Right atrium auricular region (tissue), 2 donors: Measurements from ENCODE around the gene ZNF26. TPM values are rescaled to one million over a fixed set of nuclear protein-coding genes. Genes with fewer than 3 reads are reported as not detected.

Experiments used
- DNase-seq: peaks from one replicate; pipeline ENCODE4 v3.0.0-alpha.2; 2019; ENCODE audit warnings: low spot score
- H3K27ac ChIP-seq, 2 donors: fragments of 200-600 bp; sonication (generic); 1 replicate in 1 of 2; 2 replicates in 1 of 2; pipeline ENCODE4 v1.5.1; 2016 to 2019
- H3K27me3 ChIP-seq, 2 donors: fragments of 200-600 bp; sonication (generic); one replicate each; pipeline versions ENCODE4 v1.5.1 to v1.6.0; 2017 to 2019
- H3K36me3 ChIP-seq: fragments of 200-600 bp; sonication (generic); one replicate; pipeline ENCODE4 v1.5.1; 2016
- H3K4me1 ChIP-seq, 2 donors: fragments of 200-600 bp; sonication (generic); one replicate each; pipeline versions ENCODE4 v1.5.1 to v1.6.0; 2017 to 2019
- H3K4me3 ChIP-seq, 2 donors: fragments of 200-600 bp; sonication (generic); 1 replicate in 1 of 2; 2 replicates in 1 of 2; pipeline ENCODE4 v1.5.1; 2017 to 2019; ENCODE audit warnings: mild to moderate bottlenecking in 1 of 2, moderate library complexity in 1 of 2
- H3K9me3 ChIP-seq, 2 donors: fragments of 200-600 bp; sonication (generic); one replicate each; pipeline ENCODE4 v1.5.1; 2019
- total RNA-seq, 2 donors: library from RNA; depleted of rRNA; stranded (reverse); fragments of >200 nt; gene quantifications; one replicate each; pipeline ENCODE4 v1.1.0, GENCODE V29; 2016
- TF ChIP-seq, protein P1 (sequence below), 2 donors: fragments of 200-600 bp; sonication (generic); IDR thresholded peaks; one replicate each; pipeline ENCODE4 v1.5.1; 2019; ENCODE audit warnings: antibody characterized with exemption in 2 of 2

The ZNF26 gene
- total RNA-seq, 2 donors from 2014 or later = 2.2 to 6.6 TPM

GRCh38 chr12:132950844-132951535 is 35.2 kb upstream of the ZNF26 start:
- TF ChIP-seq, protein P1, sequence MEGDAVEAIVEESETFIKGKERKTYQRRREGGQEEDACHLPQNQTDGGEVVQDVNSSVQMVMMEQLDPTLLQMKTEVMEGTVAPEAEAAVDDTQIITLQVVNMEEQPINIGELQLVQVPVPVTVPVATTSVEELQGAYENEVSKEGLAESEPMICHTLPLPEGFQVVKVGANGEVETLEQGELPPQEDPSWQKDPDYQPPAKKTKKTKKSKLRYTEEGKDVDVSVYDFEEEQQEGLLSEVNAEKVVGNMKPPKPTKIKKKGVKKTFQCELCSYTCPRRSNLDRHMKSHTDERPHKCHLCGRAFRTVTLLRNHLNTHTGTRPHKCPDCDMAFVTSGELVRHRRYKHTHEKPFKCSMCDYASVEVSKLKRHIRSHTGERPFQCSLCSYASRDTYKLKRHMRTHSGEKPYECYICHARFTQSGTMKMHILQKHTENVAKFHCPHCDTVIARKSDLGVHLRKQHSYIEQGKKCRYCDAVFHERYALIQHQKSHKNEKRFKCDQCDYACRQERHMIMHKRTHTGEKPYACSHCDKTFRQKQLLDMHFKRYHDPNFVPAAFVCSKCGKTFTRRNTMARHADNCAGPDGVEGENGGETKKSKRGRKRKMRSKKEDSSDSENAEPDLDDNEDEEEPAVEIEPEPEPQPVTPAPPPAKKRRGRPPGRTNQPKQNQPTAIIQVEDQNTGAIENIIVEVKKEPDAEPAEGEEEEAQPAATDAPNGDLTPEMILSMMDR (IDR thresholded peaks at IDR 0.05) = no peak
- H3K27ac ChIP-seq = no peak overlapping the region
- no peak for DNase-seq
- no peak overlapping the region for H3K4me3 ChIP-seq
- peaks cover 20% of the 10 kb centered on the region for H3K36me3 ChIP-seq
- peaks cover 0 to 12% of the 10 kb centered on the region in 2 donors for H3K4me1 ChIP-seq
- H3K9me3 ChIP-seq = peaks cover 7 to 41% of the 10 kb centered on the region in 2 donors
- H3K27me3 ChIP-seq = no peaks in the 10 kb centered on the region

GRCh38 chr12:132951649-132952048 is 34.5 kb upstream of the ZNF26 start:
- no peak overlapping the region for H3K27ac ChIP-seq
- no peaks in the 10 kb centered on the region for H3K27me3 ChIP-seq
- H3K4me3 ChIP-seq = no peak overlapping the region
- peaks cover 0 to 12% of the 10 kb centered on the region in 2 donors for H3K4me1 ChIP-seq
- TF ChIP-seq, protein P1 (IDR thresholded peaks at IDR 0.05) = no peak
- H3K9me3 ChIP-seq = peaks cover 2 to 36% of the 10 kb centered on the region in 2 donors
- no peak for DNase-seq
- H3K36me3 ChIP-seq = peaks cover 14% of the 10 kb centered on the region

DNA sequence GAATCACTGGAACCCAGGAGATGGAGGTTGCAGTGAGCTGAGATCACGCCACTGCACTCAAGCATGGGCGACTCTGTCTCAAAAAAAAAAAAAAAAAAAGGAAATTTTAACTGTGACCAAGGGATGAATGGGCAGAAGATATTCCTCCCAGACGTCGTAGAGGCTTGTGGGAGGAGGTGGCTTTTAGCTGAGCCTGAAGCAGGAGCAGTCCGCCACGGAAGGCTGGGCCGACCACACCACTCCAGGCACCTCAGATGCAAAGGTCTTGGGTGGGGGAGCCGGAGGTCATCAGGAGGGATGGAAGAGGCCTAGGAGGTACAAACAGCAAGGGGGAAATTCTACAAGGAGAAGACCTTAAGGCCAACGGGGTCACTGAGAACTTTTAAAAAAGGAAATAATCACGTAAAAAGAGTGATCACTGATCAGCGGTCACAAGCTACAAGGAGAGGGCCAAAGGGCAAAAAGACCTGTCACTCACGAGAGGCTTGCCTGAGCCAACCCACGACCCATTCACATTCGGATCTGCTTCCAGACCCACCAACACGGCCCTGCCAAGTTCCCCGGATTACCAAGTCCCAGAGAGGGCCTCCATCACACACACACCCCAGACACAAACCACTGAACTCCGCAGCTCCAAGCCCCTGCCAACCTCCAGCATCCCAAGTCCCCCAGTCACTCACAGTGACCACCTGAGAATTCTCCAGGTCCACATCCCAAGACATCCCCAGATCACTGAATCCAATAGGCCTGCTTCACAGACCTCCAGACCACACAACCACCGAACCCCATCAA is 33.6 kb upstream of the ZNF26 start:
- Histone ChIP-seq H3K36me3 (peaks cover 12% of the 10 kb centered on the region), H3K27me3 (no peaks in the 10 kb centered on the region), H3K9me3 (peaks cover 1 to 29% of the 10 kb centered on the region in 2 donors), H3K27ac (no peak overlapping the region), H3K4me1 (peaks cover 0 to 18% of the 10 kb centered on the region in 2 donors), H3K4me3 (no peak overlapping the region)
- no peak for DNase-seq
- TF ChIP-seq, protein P1 (IDR thresholded peaks at IDR 0.05) = no peak

- no peaks in the 10 kb centered on the region for H3K27me3 ChIP-seq
- H3K36me3 ChIP-seq = peaks cover 6% of the 10 kb centered on the region
- TF ChIP-seq, protein P1 (IDR thresholded peaks at IDR 0.05) = no peak
- no peak overlapping the region for H3K4me3 ChIP-seq
- no peak overlapping the region for H3K27ac ChIP-seq
- peaks cover 0 to 19% of the 10 kb centered on the region in 2 donors for H3K4me1 ChIP-seq
- no peak for DNase-seq
- H3K9me3 ChIP-seq = peaks cover 0 to 23% of the 10 kb centered on the region in 2 donors
Observed at GRCh38 chr12:132953163-132953425, 33.1 kb upstream of the ZNF26 start.

DNA sequence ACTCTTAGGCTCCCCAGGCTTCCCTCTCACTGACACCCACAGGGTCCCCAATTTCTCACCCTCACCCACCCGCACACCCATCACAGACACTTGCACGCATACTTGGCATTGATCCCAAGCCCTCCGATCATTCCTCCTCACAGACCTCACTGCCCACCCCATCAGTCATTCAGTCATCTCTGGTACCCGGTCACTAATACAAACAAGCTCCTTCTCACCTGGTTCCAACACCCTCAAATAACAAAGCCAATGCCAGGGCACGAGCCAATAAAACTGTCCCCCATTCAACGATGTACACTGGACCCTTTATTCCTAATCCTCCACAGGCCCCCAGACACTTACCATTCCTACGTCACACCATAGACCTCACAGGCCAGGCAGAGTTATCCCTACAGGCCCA is 32.4 kb upstream of the ZNF26 start:
- H3K9me3 ChIP-seq = peaks cover 0 to 17% of the 10 kb centered on the region in 2 donors
- peaks cover 5% of the 10 kb centered on the region for H3K36me3 ChIP-seq
- no peak overlapping the region for H3K4me3 ChIP-seq
- H3K27ac ChIP-seq = no peak overlapping the region
- no peaks in the 10 kb centered on the region for H3K27me3 ChIP-seq
- H3K4me1 ChIP-seq = peaks cover 0 to 19% of the 10 kb centered on the region in 2 donors
- TF ChIP-seq, protein P1 (IDR thresholded peaks at IDR 0.05) = no peak
- DNase-seq = no peak
